GM21423 (cell line): ENCODE results near the gene TMEM109.

Source experiments
- ATAC-seq: cut with Tn5 transposase; IDR thresholded peaks from one replicate; pipeline ENCODE4 v1.9.1; 2021; ENCODE audit warnings: mild to moderate bottlenecking, moderate library complexity; ENCODE audit not compliant: unreplicated experiment

The TMEM109 gene, protein sequence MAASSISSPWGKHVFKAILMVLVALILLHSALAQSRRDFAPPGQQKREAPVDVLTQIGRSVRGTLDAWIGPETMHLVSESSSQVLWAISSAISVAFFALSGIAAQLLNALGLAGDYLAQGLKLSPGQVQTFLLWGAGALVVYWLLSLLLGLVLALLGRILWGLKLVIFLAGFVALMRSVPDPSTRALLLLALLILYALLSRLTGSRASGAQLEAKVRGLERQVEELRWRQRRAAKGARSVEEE

DNA sequence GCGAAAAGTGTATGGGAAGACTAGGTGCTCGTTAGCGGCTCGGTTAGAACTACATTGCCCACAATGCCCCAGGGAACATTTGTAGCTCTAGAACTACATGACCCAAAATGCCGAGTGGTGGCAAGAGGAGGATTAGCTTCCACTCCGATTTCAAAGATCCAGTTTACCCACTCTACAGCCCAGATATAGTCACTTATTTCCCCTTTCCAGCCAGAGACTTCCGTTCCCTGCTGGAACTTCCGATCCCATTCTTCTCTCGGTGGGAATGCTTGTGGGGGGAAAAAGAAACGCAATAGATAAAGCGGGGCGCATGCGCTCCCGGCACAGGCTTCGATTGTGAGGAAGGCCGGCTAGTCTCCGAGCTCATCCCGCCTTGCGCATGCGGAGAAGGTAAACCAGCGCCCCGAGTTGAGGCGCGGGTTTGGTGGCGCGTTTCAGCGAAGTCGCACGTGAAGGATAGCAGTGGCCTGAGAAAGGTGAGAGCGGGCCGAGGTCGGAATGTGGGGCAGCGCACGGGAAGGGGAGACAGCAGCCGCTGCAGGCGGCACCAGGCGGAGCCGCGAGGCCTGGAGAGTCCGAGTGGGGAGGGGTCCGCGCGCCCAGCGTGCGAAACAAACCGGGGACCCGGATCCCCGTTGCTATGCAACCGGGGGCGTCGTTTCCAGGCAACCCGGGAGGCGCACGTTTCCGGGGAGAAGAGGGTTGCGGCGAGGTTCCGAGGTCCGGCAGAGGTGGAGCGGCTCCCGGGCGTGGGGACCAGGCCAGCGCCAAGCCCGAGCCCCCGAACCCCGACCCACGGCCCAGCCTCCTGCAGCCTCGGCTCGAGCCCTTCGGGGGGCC is at the start of gene TMEM109:
Gene TMEM109 (plus strand): TSS at position 366 of the 840 bp plus-strand sequence. CDS start 5,536 bp downstream, outside the sequence.
- peak; percentile 33 for ATAC-seq

DNA sequence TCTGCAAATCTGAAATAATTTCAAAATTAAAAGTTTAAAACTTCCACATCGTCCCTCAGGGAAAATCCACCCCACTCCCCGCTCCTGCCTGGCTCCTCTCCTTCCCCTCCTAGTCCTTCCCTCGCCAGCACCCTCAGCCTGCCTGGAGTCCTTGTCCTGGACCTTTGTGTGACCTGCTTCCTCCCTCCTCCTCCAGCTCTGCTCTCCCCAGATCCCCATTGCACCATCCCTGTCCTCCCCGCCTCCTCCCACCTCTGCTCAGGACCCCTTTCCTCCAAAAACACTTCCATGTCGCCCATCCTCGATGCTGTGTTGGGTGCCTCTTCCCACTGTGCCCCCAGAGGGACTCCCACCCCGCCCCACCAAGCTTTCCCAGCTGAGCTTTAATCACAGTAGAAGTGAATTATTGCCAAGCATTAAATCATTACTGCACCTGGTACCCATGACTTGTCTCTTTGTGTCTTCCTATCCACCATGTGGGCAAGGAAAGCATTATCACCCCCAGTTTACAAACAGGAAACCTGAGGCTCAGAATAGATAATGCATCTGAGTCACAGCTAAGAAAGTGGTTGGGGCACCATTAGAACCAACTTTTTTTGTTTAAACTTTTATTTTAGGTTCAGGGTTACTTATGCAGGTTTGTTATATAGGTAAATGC is 49.0 kb upstream of the TMEM109 start:
- ATAC-seq, result no peak

DNA sequence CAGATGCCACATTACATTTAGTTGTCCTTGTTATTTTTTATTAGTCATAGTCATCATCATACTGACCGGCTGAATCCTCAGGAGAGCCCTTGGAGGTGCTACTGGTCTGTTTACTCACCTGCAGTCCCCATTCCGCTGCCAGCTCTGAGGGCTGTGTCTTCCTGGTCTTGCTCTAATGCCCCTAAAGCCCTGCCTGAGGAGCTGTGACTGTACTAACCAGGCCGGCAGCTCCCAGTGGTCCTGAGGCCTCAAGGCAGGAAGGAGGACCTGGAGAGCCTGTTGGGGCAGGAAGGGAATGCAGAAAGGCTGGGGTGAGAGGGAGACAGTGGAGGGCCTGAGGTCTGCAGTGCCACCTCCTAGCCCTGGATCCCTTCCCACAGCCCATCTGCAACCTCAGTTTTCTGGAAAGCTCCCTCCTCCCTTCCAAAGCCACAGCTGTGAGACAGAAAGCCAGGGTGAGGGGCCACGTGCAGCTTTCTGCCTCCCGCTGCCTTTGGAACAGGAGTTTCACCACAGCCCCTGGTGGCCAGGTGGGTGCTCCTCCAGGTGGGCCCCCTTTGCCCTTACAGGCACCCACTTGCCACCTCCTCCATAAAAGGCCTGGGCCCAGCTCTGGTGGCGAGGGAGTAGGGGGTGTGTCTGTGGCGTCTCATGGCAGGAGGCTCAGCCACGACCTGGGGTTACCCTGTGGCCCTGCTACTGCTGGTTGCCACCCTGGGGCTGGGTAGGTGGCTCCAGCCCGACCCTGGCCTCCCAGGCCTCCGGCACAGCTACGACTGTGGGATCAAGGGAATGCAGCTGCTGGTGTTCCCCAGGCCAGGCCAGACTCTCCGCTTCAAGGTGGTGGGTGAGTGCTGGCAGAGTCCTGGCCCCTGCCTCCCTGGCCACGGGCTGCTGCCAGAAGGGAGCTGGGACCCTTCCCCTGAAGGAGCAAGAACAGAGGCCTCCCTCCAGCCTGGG is 46.8 kb upstream of the TMEM109 start, which contains the start of gene ZP1:
Gene ZP1 (plus strand): TSS at position 632 of the 960 bp plus-strand sequence. CDS start 20 bp downstream, at position 652.
- ATAC-seq, result no peak

DNA sequence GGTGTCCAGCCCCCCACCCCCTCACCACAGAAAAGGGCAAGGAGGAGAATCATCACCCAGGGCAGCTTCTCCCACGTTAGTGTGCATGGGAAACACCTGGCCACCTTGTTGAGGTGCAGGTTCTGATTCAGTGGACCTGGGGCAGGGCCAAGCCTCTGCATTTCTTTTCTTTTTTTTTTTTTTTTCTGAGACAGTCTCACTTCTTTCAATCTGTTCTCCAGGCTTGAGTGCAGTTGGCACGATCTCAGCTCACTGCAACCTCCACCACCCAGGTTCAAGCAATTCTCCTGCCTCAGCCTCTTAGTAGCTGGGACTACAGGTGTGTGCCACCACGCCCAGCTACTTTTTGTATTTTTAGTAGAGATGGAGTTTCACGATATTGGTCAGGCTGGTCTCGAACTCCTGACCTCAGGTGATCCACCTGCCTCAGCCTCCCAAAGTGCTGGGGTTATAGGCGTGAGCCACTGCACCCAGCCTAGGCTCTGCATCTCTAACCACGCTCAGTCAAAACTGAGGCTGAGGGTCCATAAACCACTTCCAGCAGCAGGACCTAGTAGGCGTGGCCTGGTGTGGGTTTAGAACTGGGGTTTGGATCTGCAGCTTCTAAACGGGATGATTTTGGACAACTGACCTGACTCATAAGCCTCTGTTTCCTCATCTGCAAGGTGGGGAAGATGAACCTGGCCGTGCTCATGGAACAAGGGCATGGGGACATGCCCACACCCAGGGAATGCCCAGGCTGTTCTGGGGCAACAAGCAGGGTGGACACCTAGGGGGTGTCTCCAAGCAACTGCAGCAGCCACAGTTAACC is 45.9 kb upstream of the TMEM109 start:
- no peak for ATAC-seq

DNA sequence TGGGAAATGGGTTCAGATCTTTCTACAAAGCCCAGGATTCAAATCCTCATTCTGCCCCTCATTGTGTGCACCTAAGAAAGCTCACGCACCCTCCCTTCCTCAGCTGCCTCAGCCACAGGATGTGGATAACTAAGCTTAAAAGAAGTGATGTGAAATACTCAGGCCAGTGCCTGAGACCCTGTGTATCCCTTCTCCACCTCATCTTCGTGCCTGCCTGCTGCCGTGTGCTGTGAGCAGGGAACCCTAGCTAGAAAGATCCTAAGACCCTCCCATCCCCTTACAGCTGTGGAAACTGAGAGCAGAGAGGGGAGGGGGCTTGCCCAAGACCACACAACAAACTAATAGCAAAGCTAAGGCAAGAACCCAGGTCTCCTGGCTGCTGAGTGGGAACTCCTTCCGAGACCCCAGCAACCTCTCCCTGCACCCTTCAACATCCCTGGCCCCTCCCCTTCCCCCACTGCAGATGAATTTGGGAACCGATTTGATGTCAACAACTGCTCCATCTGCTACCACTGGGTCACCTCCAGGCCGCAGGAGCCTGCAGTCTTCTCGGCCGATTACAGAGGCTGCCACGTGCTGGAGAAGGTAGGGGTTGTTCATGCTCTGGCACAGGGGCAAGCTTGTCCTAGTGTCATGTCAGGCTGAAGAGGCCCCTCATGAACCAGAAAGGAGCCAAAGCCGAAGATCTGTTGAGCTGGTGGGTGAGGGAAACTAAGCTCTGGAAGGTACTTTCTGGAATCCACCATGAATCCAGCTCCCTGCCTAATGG is 45.1 kb upstream of the TMEM109 start:
- ATAC-seq, result no peak

DNA sequence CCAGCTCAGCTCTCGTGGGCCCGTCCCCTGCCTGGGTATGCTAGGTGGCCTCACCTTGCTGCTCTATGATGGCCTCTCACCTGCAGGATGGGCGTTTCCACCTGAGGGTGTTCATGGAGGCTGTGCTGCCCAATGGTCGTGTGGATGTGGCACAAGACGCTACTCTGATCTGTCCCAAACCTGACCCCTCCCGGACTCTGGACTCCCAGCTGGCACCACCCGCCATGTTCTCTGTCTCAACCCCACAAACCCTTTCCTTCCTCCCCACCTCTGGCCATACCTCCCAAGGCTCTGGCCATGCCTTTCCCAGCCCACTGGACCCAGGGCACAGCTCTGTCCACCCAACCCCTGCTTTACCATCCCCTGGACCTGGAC is 44.5 kb upstream of the TMEM109 start:
- no peak for ATAC-seq

DNA sequence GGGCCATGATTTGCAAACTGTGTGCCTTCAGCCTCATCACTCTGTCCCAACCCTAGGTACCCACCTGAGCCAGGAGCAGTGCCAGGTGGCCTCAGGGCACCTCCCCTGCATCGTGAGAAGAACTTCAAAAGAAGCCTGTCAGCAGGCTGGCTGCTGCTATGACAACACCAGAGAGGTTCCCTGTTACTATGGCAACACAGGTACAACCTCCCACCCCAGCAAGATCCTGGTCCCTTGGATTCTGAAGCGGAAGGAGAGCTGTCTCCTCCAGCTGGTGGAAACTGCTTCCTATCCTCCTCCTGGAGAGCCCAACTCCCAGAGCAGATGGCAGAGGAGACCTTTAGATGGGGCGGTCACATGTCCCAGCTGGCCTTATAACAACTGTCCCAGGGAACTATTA is 43.7 kb upstream of the TMEM109 start:
- ATAC-seq, result no peak

DNA sequence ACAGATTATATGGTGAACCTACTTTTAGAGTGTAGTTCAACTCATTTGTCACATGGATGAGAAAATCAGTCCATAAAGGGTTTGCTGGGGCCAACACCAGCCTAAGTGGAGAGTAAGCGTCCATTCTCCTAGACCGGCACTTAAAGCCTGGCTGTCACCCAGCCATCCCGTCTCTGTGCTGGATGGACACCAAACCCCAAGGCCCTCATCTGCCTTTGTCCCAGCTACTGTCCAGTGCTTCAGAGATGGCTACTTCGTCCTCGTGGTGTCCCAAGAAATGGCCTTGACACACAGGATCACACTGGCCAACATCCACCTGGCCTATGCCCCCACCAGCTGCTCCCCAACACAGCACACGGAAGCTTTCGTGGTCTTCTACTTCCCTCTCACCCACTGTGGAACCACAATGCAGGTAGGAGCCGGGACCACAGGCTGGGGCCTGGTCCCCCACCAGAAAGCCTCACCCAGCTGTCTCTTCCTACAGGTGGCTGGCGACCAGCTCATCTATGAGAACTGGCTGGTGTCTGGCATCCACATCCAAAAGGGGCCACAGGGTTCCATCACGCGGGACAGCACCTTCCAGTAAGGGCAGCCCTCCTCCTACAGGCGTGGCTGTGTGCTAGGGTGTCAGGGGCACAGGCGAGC is 43.1 kb upstream of the TMEM109 start:
- ATAC-seq, result no peak

DNA sequence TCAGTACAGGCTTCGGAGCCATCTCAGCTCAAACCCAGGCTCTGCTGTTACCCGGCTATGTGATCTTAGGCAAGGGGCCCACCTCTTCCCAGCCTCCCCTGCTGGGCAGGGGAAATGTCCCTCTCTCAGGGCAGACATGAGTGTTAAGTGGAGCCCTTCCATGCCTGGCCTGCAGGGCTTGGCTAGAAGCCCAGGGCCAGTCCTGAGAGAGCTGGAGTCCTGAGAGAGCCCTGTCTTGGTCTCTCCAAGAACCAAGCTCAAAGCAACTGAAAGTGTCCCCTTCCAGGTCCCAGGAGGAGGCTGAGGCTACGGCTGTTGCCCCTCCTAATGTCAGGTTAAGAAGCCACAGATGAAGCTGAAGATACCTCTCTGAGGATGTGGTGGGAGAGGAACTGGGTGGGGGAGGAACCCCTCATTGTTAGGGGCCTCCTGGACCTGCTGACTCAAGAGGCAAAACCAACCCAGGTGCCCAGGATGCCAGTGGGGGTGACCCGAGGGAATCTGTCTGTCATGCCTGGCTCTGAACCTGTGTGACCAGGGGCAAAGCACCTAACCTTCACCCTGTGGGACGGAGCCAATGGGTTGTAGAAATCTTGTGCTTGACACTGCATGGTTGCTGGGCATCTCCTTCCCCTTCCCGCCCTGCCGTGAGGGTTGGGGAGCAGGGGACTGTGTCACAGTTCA is 42.4 kb upstream of the TMEM109 start:
- no peak for ATAC-seq

DNA sequence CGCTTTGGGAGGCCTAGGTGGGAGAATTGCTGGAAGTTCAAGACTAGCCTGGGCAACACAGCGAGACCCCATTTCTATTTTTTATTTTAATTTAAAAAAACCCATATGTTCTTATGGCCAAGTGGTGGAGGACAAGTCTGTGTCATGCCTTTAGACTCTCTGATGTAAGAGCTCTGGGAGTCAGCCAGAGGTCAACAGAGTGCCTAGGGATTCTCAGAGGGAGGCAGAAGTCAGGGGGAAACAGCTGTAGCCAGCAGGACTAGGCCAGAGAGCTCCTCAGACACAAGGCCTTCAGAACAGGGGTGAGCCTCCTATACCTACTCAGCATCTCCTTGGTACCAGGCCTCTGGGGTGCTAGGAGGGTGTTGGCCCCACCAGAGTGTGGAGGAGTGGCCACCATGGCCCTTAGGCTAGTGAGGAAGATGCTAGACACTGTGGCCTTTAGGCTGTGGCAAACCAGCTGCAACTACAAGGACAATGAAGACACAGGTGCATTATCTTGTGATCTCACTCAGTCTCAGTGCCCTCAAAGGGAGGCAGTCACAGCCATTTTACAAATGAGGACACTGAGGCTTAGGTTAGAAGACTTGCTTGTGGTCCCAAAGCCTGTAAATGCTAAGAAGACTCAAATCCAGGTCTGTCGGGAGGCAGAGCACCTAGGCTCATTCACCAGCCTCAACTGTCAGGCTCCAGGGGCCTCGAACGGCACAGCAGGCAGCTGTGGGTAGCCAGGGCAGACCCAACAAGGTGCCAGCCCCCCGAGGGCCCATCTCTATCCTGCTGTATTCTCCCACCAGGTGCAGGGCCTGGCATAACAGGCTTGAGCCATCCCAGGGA is 41.6 kb upstream of the TMEM109 start:
- no peak for ATAC-seq

DNA sequence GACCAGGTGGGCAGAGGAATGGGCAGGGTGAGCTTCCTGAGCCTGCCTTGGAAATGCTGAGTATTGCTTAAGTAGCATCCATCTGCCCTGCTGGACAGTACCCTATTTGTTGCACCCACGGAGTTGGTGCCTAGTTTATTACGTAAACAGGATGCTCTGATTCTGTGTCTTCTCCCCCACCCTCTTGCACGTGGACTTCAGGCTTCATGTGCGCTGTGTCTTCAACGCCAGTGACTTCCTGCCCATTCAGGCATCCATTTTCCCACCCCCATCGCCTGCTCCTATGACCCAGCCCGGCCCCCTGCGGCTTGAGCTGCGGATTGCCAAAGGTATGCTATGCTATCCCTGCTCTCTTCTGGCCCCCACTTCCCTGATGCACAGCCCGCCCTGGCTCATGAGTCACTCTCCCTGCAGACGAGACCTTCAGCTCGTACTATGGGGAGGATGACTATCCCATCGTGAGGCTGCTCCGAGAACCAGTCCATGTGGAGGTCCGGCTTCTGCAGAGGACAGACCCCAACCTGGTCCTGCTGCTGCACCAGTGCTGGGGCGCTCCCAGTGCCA is 40.9 kb upstream of the TMEM109 start:
- ATAC-seq, result no peak

DNA sequence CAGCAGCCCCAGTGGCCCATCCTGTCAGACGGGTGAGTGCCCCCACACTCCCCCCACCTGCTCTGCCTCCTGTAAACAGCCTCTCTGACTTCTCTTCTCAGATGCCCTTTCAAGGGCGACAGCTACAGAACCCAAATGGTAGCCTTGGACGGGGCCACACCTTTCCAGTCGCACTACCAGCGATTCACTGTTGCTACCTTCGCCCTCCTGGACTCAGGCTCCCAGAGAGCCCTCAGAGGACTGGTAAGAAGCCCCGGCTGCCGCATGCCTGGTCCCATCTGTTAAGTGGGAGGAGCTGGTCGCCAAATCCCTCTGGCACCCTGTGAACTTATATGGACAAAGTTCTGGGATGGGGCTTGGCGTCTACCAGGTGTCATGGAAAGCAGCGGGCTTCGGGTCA is 40.4 kb upstream of the TMEM109 start:
- ATAC-seq, result no peak

DNA sequence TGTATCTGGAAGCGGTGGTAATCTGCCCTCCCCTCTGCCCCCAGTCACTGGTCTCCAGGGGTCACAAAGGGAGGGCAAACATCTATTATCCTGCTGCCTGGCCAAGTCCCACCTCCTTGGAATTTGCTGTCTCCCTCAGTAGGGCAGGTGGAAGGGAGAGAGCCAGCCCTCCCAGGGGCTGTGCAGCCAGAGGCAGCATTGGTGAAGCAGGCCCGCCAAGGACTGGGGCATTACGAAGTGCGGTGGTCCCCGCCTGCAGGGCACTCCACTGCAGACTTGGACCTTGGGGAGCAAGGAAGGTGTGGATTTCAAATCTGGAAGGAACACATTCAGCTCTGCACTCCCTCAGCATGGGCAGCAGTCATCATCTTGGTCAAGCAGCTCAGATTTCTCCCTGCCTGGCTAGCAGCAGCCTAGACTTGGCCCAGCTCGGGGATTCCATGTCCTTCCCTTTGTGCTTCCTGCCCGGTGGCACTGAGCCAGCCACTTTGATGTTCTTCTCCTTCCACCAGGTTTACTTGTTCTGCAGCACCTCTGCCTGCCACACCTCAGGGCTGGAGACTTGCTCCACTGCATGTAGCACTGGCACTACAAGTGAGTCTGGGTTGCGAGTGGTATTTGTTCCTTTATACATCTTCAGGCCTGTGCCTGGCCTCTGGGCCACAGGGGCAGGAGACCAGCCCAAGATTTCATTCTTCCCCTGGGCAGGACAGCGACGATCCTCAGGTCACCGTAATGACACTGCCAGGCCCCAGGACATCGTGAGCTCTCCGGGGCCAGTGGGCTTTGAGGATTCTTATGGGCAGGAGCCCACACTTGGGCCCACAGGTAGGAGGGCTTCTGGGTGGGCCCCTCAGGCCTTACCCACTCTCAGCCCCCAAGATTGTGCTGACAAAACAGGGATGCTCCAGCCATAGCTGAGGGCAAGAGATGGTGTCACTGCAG is 39.3 kb upstream of the TMEM109 start:
- no peak for ATAC-seq

DNA sequence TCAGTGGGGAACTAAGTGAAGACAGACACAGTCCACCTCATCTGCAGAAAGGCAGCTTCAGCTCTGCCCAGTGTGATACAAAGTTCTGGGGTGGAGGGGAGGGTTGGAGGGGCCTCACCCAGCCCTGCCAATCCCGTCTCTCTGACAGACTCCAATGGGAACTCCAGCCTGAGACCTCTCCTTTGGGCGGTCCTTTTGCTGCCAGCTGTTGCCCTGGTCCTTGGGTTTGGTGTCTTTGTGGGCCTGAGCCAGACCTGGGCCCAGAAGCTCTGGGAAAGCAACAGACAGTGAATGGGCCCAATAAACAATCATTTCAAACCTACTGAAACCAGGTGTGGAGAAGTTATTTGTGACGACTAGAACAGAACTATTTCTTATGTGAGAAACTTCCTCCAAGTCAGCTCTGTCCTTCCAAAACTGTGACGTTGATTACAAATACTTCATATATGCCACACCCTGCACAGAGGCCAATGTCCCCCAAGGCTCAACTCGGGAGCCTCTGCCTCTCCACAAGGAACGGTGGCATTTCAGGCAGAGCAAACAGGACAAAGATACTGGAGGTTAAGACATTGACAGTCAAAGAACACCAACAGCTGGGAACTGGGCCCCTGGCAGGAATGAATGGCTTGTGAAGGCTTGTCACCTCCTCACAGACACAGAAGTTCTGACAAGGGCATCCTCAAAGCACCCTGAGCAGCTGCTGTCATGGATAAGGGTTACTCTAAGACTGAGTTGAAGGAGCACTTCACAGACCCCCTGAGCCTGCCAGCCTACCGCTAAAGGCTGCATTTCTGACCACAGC is 38.4 kb upstream of the TMEM109 start:
- ATAC-seq, result no peak

DNA sequence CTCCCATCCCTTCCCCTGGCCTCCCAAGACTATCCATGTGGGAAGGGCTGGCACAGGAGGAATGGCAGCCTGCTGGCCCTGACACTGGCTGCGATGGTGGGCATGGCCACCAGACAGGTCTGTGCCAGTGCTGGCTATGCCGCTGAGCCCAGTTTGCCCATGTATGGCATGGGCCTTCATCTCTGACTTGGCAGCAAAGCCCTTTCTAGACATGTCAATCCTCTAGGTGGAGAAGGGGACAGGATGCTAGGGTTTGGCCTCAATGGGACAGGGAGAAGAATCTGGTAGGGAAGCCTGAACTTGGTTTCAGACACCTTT is 37.8 kb upstream of the TMEM109 start:
- no peak for ATAC-seq
